BE2C (cell line): ENCODE data around the gene USP36.

Experiments used
- DNase-seq: peaks from one replicate; pipeline ENCODE4 v3.0.0-alpha.2; 2020
- H3K27me3 ChIP-seq: fragments of 250-450 bp; sonication (Bioruptor Pico); 2 replicates; pipeline ENCODE4 v1.5.1; 2020; ENCODE audit warnings: mild to moderate bottlenecking
- H3K36me3 ChIP-seq: fragments of 250-450 bp; sonication (Bioruptor Pico); 2 replicates; pipeline ENCODE4 v1.5.1; 2020; ENCODE audit warnings: mild to moderate bottlenecking
- H3K4me1 ChIP-seq: fragments of 250-450 bp; sonication (Bioruptor Pico); 2 replicates; pipeline ENCODE4 v1.5.1; 2020
- H3K4me3 ChIP-seq: 2 replicates; pipeline ENCODE4 v1.5.1; 2011; ENCODE audit warnings: low read depth, low read length
- H3K9me3 ChIP-seq: fragments of 250-450 bp; sonication (Bioruptor Pico); 2 replicates; pipeline ENCODE4 v1.5.1; 2020
- TF ChIP-seq, protein P1 (sequence below): IDR thresholded peaks from 2 replicates; pipeline ENCODE4 v1.5.1; 2012; ENCODE audit warnings: mild to moderate bottlenecking, low read depth, low read length

The USP36 gene

DNA sequence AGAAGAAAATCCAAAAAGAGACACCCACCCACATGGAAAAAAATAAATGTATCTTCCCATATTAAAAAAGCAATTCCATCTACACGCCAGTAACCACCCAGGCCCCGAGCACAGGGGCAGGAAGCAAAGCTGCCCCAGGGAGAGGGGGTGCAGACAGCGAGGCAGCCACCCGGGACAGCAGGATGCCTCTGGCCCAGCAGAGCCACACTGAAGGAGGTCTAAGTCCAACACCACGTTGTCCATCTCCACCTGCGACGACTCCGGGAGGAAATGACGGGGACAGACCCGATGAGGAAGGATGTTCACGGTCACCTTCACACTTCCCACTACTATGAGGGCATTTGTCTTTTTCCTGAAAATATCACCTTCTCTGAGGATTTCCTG is 44.1 kb downstream of the USP36 start:
- no peak overlapping the region for H3K4me3 ChIP-seq
- no peaks in the 10 kb centered on the region for H3K27me3 ChIP-seq
- H3K4me1 ChIP-seq: no peaks in the 10 kb centered on the region; the same call in 1 of the 2 replicates
- DNase-seq: no peak
- no peaks in the 10 kb centered on the region for H3K9me3 ChIP-seq
- H3K36me3 ChIP-seq: peaks cover 70% of the 10 kb centered on the region
- TF ChIP-seq, protein P1, sequence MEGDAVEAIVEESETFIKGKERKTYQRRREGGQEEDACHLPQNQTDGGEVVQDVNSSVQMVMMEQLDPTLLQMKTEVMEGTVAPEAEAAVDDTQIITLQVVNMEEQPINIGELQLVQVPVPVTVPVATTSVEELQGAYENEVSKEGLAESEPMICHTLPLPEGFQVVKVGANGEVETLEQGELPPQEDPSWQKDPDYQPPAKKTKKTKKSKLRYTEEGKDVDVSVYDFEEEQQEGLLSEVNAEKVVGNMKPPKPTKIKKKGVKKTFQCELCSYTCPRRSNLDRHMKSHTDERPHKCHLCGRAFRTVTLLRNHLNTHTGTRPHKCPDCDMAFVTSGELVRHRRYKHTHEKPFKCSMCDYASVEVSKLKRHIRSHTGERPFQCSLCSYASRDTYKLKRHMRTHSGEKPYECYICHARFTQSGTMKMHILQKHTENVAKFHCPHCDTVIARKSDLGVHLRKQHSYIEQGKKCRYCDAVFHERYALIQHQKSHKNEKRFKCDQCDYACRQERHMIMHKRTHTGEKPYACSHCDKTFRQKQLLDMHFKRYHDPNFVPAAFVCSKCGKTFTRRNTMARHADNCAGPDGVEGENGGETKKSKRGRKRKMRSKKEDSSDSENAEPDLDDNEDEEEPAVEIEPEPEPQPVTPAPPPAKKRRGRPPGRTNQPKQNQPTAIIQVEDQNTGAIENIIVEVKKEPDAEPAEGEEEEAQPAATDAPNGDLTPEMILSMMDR: no peak

DNA sequence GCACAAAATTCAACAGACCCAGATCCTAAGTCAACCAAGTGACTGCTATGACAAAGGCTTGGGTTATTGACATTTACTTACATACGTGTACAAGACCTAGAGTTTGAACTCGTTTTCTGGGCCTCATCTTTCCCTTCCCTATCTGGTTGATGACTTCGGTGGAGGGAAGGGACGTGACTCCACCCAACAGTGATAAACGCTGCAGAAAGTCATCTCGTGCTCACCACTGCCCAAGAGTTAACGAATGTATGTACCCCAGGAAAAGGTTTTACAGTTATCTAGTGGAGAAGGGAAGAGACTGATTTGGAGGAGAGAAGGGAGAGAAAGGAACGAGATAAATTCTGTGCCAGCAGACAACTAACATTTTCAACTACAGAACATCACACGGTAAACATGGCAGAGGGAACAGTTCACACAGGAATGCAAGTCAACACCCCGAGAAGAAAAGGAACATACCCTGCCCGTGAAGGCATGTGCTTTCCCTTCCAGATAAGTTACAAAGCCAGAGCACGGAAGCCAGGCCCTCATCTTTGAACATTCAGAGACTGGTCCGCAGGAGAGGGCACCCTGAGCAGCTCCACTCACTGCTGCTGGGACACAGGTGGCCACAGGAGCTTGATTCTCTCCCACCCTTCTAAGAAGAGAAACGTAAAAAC is 44.6 kb downstream of the USP36 start:
- no peak for DNase-seq
- Histone ChIP-seq H3K4me1 (no peaks in the 10 kb centered on the region; the same call in 1 of the 2 replicates), H3K9me3 (no peaks in the 10 kb centered on the region), H3K27me3 (no peaks in the 10 kb centered on the region), H3K36me3 (peaks cover 66% of the 10 kb centered on the region), H3K4me3 (no peak overlapping the region)
- TF ChIP-seq, protein P1: no peak

DNA sequence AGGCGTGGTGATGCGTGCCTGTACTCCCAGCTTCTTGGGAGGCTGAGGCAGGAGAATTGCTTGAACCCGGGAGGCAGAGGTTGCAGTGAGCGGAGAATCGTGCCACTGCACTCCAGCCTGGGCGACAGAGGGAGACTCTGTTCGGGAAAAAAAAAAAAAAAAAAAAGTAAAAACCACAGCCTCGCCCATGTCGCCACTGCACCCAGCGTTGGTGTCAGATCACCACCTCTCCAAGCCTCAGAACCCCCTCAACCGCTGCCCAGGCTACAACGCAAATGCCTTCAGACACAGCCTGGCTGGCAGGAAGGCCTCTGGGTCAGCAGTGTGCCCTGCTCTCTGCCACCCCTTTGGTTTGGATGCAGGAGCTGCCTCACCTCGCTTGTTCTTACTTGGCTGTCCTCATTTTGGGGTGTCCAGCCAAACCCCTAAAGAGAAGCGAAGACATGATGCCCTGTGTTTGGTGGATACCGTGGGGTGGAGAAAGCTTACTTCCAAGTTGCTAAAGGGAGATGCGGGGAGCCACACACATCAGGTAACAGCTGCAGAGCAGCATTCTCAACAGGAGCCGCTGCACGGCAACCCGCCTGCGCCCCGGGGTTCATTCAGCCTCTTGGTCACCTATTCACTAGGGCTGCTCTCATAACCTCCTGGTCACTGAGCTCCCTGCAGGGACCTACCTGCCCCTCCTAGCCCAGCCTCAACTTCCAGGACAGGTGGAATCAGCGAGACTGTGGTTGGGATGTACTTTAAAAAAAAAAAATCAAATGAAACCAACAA is 45.6 kb downstream of the USP36 start:
- Histone ChIP-seq H3K9me3 (no peaks in the 10 kb centered on the region), H3K4me3 (no peak overlapping the region), H3K36me3 (peaks cover 64% of the 10 kb centered on the region), H3K4me1 (no peaks in the 10 kb centered on the region; the same call in 1 of the 2 replicates), H3K27me3 (no peaks in the 10 kb centered on the region)
- TF ChIP-seq, protein P1: no peak
- DNase-seq: no peak

DNA sequence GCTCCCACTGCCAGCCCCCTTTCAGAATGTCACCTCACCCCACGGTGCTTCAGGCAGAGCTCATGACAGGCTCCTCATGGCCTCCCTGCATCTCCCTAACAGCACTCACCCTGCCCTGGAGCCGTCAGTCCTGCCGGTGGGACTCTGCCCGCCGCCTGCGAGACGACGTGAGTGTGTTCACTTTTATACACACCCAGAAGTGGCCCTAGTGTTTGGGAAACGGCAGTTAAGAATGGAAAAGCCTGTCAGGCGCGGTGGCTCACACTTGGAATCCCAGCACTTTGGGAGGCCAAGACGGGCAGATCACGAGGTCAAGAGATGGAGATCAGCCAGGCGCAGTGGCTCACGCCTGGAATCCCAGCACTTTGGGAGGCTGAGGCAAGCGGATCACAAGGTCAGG is 46.2 kb downstream of the USP36 start:
- no peak overlapping the region for H3K4me3 ChIP-seq
- no peaks in the 10 kb centered on the region for H3K9me3 ChIP-seq
- TF ChIP-seq, protein P1: no peak
- H3K27me3 ChIP-seq: no peaks in the 10 kb centered on the region
- peaks cover 62% of the 10 kb centered on the region for H3K36me3 ChIP-seq
- no peaks in the 10 kb centered on the region; the same call in 1 of the 2 replicates for H3K4me1 ChIP-seq
- DNase-seq: no peak

DNA sequence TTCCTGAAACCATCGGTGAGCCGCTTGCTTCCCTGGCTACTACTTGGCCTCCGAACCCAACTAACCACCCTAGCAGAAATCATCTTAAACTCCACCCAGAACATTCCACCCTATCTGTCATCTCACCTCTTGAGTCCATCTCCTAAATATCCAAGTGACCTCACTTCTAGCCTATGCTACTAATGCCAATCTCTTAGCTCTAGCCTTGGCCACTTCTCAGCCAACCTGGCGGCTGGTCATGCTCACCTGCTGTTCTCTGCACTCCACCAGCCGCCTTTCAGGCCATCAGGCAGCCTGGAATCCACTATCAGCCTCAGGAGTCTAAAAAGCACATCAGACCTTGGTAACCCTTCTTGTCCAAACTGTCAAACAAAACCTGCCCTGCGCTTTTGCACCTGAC is 46.6 kb downstream of the USP36 start:
- H3K4me1 ChIP-seq: no peaks in the 10 kb centered on the region; the same call in 1 of the 2 replicates
- H3K4me3 ChIP-seq: no peak overlapping the region
- no peaks in the 10 kb centered on the region for H3K9me3 ChIP-seq
- DNase-seq: no peak
- TF ChIP-seq, protein P1: no peak
- peaks cover 58% of the 10 kb centered on the region for H3K36me3 ChIP-seq
- H3K27me3 ChIP-seq: no peaks in the 10 kb centered on the region

DNA sequence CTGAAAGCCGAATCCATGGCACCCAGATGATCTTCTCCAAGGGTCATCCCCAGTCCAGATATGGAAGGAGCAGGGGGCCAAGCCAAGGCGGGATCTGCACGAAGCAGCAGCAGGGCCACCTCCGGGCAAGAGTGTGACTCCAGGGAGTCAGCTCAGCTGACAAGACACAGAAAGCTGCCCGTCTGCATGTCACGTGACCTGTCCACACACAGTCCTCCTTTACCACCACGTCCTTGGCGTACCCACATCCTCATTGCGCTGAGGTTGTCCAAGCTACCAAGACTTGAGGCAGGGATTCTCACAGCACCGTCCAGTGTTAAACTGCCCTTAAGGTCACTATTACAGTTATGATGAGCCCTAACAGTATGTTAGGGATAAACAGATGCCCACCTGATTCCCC is 47.2 kb downstream of the USP36 start:
- Histone ChIP-seq H3K4me3 (no peak overlapping the region), H3K36me3 (peaks cover 52% of the 10 kb centered on the region), H3K9me3 (no peaks in the 10 kb centered on the region), H3K27me3 (no peaks in the 10 kb centered on the region), H3K4me1 (no peaks in the 10 kb centered on the region; the same call in 1 of the 2 replicates)
- TF ChIP-seq, protein P1: no peak
- no peak for DNase-seq
